ENCODE data around the gene TMEM181. TPM values are rescaled to one million over a fixed set of nuclear protein-coding genes. Genes with fewer than 3 reads are reported as not detected.

The TMEM181 gene
- total and polyA plus RNA-seq, 2 of the 13 experiments (the other 11 are each of a cell fraction or from before 2014, with no cell fraction given): 59.1 to 108 TPM

DNA sequence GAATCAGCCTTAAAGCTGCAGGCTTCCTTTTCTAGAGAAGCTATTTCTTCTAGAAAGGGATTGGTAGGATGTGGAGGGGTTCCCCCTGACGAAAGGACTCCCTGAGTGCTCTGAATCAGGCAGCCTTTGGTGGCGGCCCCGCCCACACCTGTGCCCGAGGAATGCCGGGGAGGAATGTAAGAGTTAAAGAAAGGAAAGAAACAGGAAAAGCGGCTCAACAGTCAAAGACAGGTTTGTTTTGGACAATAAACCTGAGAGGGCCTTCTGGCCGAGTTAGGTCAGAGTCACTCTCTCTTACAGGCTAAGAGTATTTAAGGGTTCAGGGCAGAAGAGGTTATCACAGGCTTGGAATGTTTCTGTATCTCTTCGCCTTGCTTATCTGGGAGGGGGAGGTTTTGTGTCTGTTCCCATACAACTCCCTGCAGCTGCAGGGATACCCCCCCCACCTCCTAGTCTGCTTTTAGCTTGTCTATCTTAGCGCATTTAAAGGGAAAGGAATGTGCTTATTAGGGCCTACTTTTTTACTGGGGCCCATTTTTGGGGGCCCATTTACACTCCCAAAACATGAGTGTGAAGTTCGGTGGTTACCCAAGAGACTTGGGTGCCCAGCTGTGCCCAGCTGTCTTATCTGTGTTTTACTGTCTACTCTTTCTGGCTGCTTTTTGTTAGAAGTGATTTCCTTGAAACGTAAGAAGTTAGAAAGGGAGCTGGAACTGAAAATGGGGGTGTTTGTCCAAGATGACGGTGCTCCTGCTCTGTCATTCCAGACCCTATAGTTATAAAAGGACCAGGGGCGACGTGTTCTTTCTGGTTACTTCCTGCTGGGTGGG is 51.9 kb downstream of the TMEM181 start (continued):
- TF ChIP-seq, protein P1, sequence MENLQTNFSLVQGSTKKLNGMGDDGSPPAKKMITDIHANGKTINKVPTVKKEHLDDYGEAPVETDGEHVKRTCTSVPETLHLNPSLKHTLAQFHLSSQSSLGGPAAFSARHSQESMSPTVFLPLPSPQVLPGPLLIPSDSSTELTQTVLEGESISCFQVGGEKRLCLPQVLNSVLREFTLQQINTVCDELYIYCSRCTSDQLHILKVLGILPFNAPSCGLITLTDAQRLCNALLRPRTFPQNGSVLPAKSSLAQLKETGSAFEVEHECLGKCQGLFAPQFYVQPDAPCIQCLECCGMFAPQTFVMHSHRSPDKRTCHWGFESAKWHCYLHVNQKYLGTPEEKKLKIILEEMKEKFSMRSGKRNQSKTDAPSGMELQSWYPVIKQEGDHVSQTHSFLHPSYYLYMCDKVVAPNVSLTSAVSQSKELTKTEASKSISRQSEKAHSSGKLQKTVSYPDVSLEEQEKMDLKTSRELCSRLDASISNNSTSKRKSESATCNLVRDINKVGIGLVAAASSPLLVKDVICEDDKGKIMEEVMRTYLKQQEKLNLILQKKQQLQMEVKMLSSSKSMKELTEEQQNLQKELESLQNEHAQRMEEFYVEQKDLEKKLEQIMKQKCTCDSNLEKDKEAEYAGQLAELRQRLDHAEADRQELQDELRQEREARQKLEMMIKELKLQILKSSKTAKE (CRISPR knock-in tag; IDR thresholded peaks at IDR 0.05; ENCODE audit: borderline replicate concordance): no peak
- TF ChIP-seq ZNF567 (CRISPR knock-in tag; IDR thresholded peaks at IDR 0.05; ENCODE audit: borderline replicate concordance) (no peak), ZNF672 (CRISPR knock-in tag; IDR thresholded peaks at IDR 0.05) (no peak), ZBTB1 (CRISPR knock-in tag; IDR thresholded peaks at IDR 0.05; ENCODE audit: borderline replicate concordance) (no peak), ZNF30 (CRISPR knock-in tag; IDR thresholded peaks at IDR 0.05) (no peak), ZNF615 (CRISPR knock-in tag; IDR thresholded peaks at IDR 0.05; ENCODE audit: borderline replicate concordance) (no peak), SP140L (CRISPR knock-in tag; IDR thresholded peaks at IDR 0.05; ENCODE audit: borderline replicate concordance) (no peak), JUNB (CRISPR knock-in tag; IDR thresholded peaks at IDR 0.05; ENCODE audit: borderline replicate concordance) (no peak), SYNCRIP (IDR thresholded peaks at IDR 0.05; ENCODE audit: insufficient read depth, low read depth, low read length) (no peak)
- TF ChIP-seq, protein P2, sequence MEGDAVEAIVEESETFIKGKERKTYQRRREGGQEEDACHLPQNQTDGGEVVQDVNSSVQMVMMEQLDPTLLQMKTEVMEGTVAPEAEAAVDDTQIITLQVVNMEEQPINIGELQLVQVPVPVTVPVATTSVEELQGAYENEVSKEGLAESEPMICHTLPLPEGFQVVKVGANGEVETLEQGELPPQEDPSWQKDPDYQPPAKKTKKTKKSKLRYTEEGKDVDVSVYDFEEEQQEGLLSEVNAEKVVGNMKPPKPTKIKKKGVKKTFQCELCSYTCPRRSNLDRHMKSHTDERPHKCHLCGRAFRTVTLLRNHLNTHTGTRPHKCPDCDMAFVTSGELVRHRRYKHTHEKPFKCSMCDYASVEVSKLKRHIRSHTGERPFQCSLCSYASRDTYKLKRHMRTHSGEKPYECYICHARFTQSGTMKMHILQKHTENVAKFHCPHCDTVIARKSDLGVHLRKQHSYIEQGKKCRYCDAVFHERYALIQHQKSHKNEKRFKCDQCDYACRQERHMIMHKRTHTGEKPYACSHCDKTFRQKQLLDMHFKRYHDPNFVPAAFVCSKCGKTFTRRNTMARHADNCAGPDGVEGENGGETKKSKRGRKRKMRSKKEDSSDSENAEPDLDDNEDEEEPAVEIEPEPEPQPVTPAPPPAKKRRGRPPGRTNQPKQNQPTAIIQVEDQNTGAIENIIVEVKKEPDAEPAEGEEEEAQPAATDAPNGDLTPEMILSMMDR (CRISPR knock-in tag; IDR thresholded peaks at IDR 0.05): no peak
- TF ChIP-seq, protein P3, sequence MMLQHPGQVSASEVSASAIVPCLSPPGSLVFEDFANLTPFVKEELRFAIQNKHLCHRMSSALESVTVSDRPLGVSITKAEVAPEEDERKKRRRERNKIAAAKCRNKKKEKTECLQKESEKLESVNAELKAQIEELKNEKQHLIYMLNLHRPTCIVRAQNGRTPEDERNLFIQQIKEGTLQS (CRISPR knock-in tag; IDR thresholded peaks at IDR 0.05): no peak

All from HepG2 (cell line).